K562 (cell line): Measurements from ENCODE around the gene COQ9.

ENCODE experiments used
- HDAC6 ChIP-seq: IDR thresholded peaks from 2 replicates; pipeline ENCODE4 v1.6.1; 2012; ENCODE audit warnings: low read depth, mild to moderate bottlenecking, control low read depth, inconsistent platforms, low read length, moderate library complexity
- SRSF1 ChIP-seq: fragments of 200-400 bp; formaldehyde crosslinking; IDR thresholded peaks from 2 replicates; pipeline ENCODE4 v1.6.1; 2017; ENCODE audit warnings: mild to moderate bottlenecking, low read depth, low read length, moderate library complexity
- USF2 ChIP-seq: sonication (generic); formaldehyde crosslinking; IDR thresholded peaks from 2 replicates; pipeline ENCODE4 v1.5.0; 2020; ENCODE audit warnings: missing genetic modification reagents
- TF ChIP-seq, protein P1 (sequence below), 3 experiments: IDR thresholded peaks in 2 of 3; conservative IDR thresholded peaks in 1 of 3; 2 replicates each; pipeline ENCODE4 v1.5.1; 2011 to 2012; ENCODE audit warnings: low read length in 3 of 3, mild to moderate bottlenecking in 3 of 3, control low read depth in 2 of 3, improper control_type of control experiment in 1 of 3, inconsistent platforms in 1 of 3, low read depth in 1 of 3, mixed read lengths in 1 of 3, moderate library complexity in 1 of 3; ENCODE audit not compliant: insufficient read depth in 2 of 3
- TF ChIP-seq, protein P2 (sequence below): fragments of 450-650 bp; IDR thresholded peaks from 2 replicates; pipeline ENCODE4 v1.6.1; 2017; ENCODE audit warnings: antibody characterized with exemption

- TF ChIP-seq SRSF1 (no peak), HDAC6 (no peak), USF2 (no peak)
- TF ChIP-seq, protein P1, sequence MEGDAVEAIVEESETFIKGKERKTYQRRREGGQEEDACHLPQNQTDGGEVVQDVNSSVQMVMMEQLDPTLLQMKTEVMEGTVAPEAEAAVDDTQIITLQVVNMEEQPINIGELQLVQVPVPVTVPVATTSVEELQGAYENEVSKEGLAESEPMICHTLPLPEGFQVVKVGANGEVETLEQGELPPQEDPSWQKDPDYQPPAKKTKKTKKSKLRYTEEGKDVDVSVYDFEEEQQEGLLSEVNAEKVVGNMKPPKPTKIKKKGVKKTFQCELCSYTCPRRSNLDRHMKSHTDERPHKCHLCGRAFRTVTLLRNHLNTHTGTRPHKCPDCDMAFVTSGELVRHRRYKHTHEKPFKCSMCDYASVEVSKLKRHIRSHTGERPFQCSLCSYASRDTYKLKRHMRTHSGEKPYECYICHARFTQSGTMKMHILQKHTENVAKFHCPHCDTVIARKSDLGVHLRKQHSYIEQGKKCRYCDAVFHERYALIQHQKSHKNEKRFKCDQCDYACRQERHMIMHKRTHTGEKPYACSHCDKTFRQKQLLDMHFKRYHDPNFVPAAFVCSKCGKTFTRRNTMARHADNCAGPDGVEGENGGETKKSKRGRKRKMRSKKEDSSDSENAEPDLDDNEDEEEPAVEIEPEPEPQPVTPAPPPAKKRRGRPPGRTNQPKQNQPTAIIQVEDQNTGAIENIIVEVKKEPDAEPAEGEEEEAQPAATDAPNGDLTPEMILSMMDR (IDR thresholded peaks at IDR 0.05 in 2 of 3, conservative IDR thresholded peaks at IDR 0.05 in 1 of 3; ENCODE audit: insufficient read depth in 2 of 3, low read depth in 1 of 3, low read length in 3 of 3) = no peak
- TF ChIP-seq, protein P2, sequence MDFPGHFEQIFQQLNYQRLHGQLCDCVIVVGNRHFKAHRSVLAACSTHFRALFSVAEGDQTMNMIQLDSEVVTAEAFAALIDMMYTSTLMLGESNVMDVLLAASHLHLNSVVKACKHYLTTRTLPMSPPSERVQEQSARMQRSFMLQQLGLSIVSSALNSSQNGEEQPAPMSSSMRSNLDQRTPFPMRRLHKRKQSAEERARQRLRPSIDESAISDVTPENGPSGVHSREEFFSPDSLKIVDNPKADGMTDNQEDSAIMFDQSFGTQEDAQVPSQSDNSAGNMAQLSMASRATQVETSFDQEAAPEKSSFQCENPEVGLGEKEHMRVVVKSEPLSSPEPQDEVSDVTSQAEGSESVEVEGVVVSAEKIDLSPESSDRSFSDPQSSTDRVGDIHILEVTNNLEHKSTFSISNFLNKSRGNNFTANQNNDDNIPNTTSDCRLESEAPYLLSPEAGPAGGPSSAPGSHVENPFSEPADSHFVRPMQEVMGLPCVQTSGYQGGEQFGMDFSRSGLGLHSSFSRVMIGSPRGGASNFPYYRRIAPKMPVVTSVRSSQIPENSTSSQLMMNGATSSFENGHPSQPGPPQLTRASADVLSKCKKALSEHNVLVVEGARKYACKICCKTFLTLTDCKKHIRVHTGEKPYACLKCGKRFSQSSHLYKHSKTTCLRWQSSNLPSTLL = no peak
Observed at GRCh38 chr16:57510016-57510871, 63.0 kb downstream of the COQ9 start.
